ENCODE measurements around the gene GPHN.

Gene GPHN

DNA sequence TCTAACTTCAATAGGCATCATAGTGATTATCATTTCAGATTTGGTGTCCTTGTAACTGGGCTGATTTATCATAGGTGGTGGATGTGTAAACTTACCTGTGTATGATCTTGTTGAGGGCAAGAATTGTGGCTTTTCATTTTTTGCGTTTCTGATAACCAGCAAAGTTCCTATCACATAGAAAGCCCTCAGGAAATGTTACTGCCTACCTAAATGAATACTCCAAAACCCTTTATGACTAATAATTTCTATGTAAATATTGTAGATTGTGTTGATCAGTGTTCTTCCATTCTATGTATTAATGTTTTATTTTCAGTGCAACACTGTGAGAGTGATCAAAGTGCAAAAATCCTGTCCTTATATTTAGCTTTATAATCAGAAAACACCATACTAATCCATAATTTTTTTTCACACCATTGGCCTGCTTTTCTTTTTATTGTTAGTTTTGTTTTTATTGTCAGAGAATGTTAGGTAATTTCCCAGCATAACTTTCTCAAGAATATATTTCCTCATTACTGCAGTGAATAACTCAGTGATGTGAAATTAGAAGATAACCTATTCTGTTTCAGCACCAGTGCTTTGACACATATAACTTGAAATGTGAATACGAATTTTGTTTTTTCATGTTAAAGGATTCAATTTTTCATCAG lies 94.1 kb downstream of the GPHN start:
- DNase-seq: no peak

DNA sequence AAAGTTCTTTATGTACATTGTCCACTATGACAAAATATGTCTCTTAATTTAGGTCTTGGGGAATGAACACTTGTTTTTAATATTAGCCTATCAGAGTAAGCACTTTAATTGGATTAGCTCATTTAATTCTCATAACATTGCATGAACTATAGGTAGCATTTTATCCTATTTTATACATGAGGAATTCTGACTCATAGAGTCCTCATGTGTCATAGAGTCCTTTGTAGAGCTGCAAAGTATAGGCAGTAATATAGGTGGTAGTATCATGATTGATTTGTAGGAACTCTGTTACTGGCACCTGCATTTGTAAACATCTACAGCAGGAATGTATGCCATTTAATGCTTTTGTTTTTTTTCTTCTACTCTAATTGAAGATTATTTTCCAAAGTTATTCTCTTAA lies 96.0 kb downstream of the GPHN start:
- no peak for DNase-seq

DNA sequence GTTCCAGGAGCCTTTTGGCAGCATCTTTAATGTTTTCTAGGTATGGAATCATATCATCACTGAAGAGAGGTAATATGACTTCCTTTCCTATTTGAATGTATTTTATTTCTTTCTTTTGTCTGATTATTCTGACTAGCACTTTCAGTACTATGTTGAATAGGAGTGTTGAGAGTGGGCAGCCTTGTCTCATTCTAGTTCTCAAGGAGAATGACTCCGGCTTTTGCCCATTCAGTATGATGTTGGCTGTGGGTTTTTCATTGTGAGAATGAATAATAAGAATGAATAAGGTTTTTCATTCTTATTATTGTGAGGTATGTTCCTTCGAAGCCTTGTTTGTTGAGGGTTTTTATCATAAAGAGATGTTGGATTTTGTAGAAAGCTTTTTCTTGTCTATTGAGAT lies 98.9 kb downstream of the GPHN start:
- no peak for DNase-seq

GRCh38 chr14:66610154-66610563 lies 102.2 kb downstream of the GPHN start:
- DNase-seq: no peak

DNA sequence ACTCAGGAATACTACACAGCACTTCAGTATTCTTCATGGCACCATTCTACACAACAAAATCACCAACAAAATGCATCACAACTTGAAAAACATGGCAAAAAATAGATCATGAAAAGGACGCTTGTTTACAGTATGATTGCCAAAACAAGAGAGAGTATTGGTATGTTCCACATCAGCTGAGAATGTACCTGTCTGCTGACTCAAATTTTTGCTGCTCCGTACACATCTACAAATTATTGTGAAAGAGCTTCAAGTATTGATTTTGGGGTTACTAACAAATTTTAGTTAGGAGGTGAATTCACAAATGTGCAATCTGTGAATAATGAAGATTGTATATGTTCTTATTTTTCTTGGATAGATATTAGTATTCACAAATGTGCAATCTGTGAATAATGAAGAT lies 105.4 kb downstream of the GPHN start:
- DNase-seq: no peak

DNA sequence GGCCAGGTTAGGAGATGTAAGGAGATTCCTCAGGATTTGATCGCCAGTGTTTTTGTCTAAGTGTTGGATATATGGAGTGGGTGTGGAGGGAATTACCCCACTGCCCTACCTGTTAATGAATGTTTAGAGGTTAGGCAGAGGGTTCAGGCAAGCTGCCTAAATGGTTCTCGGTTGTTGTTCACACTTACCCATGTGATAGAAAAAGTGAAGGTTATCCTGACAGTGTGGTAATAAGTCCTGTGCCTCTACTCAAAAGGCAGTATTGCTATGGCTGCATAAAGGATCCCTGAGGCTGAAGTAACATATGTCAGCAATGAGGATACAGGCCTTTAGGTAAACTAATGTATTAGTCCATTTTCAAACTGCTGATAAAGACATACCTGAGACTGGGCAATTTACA lies 112.0 kb downstream of the GPHN start:
- DNase-seq: no peak

GRCh38 chr14:66623838-66624237 lies 115.9 kb downstream of the GPHN start:
- no peak for DNase-seq

DNA sequence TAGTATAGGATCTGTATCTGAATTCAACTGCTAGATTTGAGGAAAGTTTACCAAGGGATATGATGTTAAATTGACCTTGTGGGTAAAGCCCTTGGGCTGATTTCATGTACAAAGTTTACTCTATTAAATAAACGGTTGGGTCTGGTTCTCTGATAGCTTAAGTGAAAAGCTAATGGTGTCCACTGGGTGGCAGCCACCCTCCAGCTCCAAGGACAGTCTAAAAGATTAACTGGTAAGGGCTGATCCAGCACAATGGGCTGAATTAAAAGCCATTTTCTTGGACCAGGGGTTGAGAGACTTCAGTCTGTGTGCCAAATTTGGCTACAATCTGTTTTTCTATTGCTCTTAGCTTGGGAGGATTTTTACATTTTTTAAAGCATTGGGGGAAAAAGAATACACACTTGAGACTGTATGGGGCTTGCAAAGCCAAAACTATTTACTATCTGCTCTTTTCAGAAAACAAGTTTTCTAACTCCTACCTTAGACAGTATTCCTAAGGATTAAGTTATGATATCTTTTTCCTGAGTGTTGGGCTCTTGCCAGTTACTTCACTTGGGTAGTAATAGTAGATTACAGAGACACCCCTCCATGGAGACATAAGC lies 116.5 kb downstream of the GPHN start:
- no peak for DNase-seq

DNA sequence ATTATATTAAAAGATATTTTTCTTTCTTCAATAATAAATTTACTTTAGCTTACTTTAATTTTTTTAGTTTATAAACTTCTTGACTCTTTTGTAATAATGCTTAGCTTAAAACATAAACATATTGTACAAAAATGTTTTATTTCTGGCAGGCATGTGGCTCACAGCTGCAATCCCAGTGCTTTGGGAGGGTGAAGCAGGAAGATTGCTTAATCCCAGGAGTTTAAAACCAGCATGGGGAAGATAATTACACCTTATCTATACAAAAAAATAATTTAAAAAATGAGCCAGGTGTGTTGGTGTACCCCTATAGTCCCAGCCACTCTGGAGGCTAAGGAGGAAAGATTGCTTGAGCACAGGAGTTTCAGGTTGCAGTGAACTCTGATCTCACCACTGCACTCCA lies 120.7 kb downstream of the GPHN start:
- no peak for DNase-seq

DNA sequence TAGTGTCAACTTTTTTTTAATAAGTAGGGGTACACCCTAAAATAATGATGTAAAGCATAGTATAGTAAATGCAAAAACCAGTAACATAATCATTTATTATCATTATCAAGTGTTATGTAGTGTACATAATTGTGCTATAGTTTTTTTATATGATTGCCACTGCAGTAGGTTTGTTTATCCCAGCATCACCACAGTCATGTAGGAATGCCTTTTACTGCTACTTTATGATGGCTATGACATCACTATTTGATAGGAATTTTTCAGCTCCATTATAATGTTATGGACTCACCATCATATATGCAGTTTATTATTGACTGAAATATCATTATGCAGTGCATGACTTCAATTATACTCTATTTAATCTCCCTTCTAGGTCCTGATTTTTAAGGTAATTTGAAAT lies 121.6 kb downstream of the GPHN start:
- no peak for DNase-seq

GRCh38 chr14:66634876-66635275 lies 126.9 kb downstream of the GPHN start:
- no peak for DNase-seq

DNA sequence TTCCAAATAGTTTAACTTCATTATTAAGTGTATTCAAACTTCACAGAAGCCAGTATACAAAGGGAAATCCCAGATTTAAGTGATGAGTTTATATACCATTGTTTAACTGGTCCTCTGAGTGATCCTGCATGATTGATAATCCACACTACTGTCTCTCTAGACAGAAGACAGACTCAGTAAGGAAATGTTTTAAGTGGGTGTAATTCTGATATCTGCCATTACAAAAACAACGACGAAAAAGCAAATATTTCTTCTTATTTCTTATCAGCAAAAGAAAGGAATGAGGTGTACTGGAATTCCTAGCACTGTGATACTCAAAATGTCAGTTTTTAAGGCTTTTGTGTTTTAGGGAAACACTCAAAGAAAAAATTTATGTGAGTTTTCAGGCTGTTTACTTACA lies 127.5 kb downstream of the GPHN start:
- DNase-seq: no peak

GRCh38 chr14:66636240-66636639 lies 128.3 kb downstream of the GPHN start:
- DNase-seq: no peak

GRCh38 chr14:66638689-66639088 lies 130.7 kb downstream of the GPHN start:
- DNase-seq: no peak

DNA sequence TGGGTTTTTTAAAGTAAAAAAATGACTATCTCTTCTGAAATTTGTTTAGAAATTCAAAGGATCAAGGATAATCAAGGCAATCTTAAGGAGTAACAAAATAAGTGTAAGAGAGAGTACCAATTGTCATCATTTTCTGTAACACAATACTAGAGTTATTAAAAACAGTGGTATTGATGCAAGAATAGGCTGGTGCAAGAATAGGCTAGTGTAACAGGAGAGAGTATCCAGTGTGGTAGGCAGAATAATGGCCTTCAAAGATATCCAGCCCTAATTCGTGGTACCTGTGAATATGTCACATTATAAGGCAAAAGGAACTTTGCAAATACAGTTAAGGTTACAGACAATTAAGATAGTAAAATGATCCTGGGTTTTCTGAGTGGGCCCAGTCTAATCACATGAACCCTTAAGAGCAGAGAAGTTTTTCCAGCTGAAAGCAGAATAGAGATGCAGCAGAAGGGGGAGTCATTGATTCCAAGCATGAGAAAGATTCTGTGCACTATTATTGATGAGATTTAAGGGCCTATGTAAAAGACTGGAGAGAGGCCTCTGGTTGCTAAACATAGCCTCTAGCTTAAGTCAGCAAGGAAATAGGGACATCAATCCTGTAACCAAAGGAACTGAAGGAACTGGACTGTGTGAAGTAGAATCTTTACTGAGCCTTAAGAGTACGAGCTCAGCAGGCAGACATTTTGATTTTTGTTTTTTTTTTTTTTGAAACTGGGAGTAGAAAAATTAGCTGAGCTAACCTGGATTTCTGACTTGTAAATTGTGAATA lies 134.1 kb downstream of the GPHN start:
- no peak for DNase-seq

- no peak for DNase-seq
These were observed 135.4 kb downstream of the GPHN start for GRCh38 chr14:66643344-66643743.

DNA sequence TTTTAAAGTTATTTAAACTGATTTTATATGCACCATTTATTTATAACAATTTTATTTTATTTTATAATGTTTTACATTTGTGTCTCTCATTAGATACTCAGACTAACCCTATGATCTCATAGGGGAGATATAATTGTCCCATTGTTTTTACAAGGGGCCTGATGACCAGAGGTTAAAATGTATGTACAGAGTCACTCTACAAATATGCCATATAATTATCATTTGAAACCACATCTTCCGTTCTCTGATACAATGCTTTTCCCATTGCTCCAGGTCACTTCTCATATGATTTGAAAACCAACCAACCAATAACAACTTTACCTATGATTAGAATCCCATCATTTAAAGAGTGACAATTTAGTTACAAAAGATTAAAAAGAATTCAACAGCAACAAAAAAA lies 137.8 kb downstream of the GPHN start:
- no peak for DNase-seq

- DNase-seq: no peak
These were observed 141.6 kb downstream of the GPHN start for GRCh38 chr14:66649498-66649897.

- DNase-seq: no peak
These were observed 142.6 kb downstream of the GPHN start for GRCh38 chr14:66650491-66650911.

DNA sequence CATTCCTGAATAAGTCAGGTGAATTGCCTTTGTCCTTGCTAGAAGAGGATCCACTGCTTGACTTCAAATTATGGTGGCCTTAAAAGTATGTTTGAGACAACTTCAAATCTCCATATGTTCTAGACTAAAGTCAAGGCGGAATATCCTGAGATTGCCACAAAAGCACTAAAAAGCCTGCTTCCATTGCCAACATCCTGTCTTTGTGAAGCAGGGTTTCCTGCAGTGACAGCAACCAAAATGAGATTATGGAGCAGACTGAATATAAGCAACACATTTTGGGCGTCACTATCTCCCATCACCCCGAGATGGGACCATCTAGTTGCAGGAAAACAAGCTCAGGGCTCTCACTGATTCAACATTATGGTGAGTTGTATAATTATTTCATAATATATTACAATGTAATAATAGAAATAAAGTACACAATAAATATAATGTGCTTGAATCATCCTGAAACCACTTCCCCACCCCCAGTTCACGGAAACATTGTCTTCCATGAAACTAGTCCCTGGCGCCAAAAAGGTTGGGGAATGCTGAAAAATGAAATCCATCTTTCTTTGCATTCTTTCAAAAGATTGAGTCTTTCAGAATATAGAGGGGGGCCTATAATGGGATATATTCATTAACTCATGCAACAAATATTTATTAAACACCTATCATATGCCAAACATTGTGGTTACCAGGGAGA lies 143.7 kb downstream of the GPHN start:
- DNase-seq: no peak

DNA sequence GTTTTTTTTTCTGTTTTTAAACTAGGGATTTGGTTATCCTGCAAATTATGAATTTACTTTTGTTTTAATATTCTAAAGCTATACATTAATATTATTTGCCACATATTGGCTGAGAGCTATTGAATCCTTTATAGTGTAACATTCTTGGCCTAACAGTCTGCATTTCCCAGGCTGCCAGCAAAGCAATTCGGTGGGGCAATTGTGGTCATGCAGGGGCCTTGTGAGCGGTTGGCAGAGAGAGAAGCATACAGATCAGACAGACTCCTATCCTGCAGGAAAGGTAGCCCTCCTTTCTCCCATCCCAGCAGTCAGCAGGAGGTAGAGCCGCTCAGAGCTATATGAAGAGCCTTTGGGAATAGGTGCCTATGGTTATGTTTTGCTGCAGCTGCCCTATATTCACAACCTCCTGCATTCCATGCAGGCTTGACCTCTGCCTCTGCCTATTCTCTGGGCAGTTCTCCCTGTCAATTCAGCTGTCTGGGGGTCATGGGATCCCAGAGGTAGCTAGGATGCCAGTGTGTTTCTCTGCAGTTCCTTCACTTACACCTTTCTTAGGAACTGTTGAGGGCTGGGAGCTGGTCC lies 144.7 kb downstream of the GPHN start:
- no peak for DNase-seq

DNA sequence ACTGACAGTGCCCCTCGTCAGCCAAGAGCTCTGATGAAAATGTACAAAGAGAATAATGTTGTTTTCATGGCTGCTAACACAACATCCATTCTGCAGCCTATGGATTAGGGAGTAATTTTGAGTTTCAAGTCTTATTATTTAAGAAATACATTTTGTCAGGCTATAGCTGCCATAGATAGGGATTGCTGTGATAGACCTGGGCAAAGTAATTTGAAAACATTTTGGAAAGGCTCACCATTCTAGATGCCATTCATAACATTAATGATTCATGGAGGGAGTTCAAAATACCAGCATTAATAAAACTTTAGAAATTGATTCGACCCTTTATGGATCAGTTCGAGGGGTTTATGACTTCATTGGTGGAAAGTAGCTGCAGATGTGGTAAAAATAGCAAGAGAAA lies 149.8 kb downstream of the GPHN start:
- no peak for DNase-seq

- no peak for DNase-seq
These were observed 154.4 kb downstream of the GPHN start for GRCh38 chr14:66662374-66662773.

Data from activated CD8-positive, alpha-beta memory T cell treated with anti-CD3 and anti-CD28 coated beads, Interleukin-2, amount 50 U/mL, for 4 hours (primary cell).